HG03565 (cell line): ENCODE results near the gene ACACB.

Experiments used
- ATAC-seq: cut with Tn5 transposase; IDR thresholded peaks from one replicate; pipeline ENCODE4 v1.9.1; 2021; ENCODE audit warnings: mild to moderate bottlenecking, moderate library complexity; ENCODE audit not compliant: unreplicated experiment

ACACB gene

GRCh38 chr12:109247831-109248654, 131.7 kb downstream of the ACACB start:
- ATAC-seq: no peak

GRCh38 chr12:109250523-109250922, 134.1 kb downstream of the ACACB start:
- no peak for ATAC-seq

GRCh38 chr12:109252799-109253198, 136.4 kb downstream of the ACACB start:
- ATAC-seq: no peak

- no peak for ATAC-seq
Observed at GRCh38 chr12:109253913-109254544, 137.6 kb downstream of the ACACB start.

- ATAC-seq: no peak
Observed at GRCh38 chr12:109255377-109255776, 139.0 kb downstream of the ACACB start.

- no peak for ATAC-seq
Observed at GRCh38 chr12:109256011-109256410, 139.6 kb downstream of the ACACB start.

GRCh38 chr12:109258201-109258600, 141.8 kb downstream of the ACACB start:
- no peak for ATAC-seq

- no peak for ATAC-seq
Observed at GRCh38 chr12:109258607-109259544, 142.5 kb downstream of the ACACB start.

- no peak for ATAC-seq
Observed at GRCh38 chr12:109259545-109259895, 143.1 kb downstream of the ACACB start.

GRCh38 chr12:109261087-109261486, 144.7 kb downstream of the ACACB start:
- no peak for ATAC-seq

GRCh38 chr12:109261939-109262338, 145.6 kb downstream of the ACACB start:
- ATAC-seq: no peak

- no peak for ATAC-seq
Observed at GRCh38 chr12:109263439-109263838, 147.1 kb downstream of the ACACB start.

- no peak for ATAC-seq
Observed at GRCh38 chr12:109264095-109264942, 147.9 kb downstream of the ACACB start.

- no peak for ATAC-seq
Observed at GRCh38 chr12:109264943-109265650, 148.7 kb downstream of the ACACB start.

GRCh38 chr12:109266106-109266879, 149.9 kb downstream of the ACACB start:
- no peak for ATAC-seq

GRCh38 chr12:109267361-109267760, 151.0 kb downstream of the ACACB start:
- ATAC-seq: no peak

GRCh38 chr12:109268896-109269295, 152.5 kb downstream of the ACACB start:
- no peak for ATAC-seq

GRCh38 chr12:109269428-109269827, 153.0 kb downstream of the ACACB start:
- no peak for ATAC-seq

GRCh38 chr12:109270494-109270893, 154.1 kb downstream of the ACACB start:
- ATAC-seq: no peak
